ENCODE measurements around the gene CISTR.

Gene CISTR

GRCh38 chr12:53761306-53761705 lies 9.5 kb upstream of the CISTR start:
- DNase-seq = no peak

GRCh38 chr12:53759261-53759660 lies 7.5 kb upstream of the CISTR start:
- DNase-seq = no peak

GRCh38 chr12:53758730-53759103 lies 6.9 kb upstream of the CISTR start:
- no peak for DNase-seq

- no peak for DNase-seq
Observed at GRCh38 chr12:53758081-53758729, 6.4 kb upstream of the CISTR start.

GRCh38 chr12:53757101-53757770 lies 5.5 kb upstream of the CISTR start:
- peak; percentile 73 for DNase-seq

GRCh38 chr12:53756300-53757100 lies 4.7 kb upstream of the CISTR start:
- DNase-seq = no peak

GRCh38 chr12:53755893-53756292 lies 4.1 kb upstream of the CISTR start:
- DNase-seq = no peak

- DNase-seq = no peak
Observed at GRCh38 chr12:53755451-53755891, 3.7 kb upstream of the CISTR start.

- no peak for DNase-seq
Observed at GRCh38 chr12:53754633-53755264, 3.0 kb upstream of the CISTR start.

GRCh38 chr12:53754188-53754585 lies 2.4 kb upstream of the CISTR start:
- DNase-seq = no peak

- DNase-seq = no peak
Observed at GRCh38 chr12:53752621-53753020, 842 bp upstream of the CISTR start.

- DNase-seq = no peak
Observed at GRCh38 chr12:53752192-53752601, 418 bp upstream of the CISTR start.

- DNase-seq = no peak
Observed at GRCh38 chr12:53750812-53751335, 905 bp downstream of the CISTR start.

- DNase-seq = no peak
Observed at GRCh38 chr12:53749986-53750811, 1.6 kb downstream of the CISTR start.

- DNase-seq = no peak
Observed at GRCh38 chr12:53748072-53748840, 3.5 kb downstream of the CISTR start.

- no peak for DNase-seq
Observed at GRCh38 chr12:53747095-53747494, 4.7 kb downstream of the CISTR start.

GRCh38 chr12:53746592-53747092 lies 5.1 kb downstream of the CISTR start:
- peak; percentile 89 for DNase-seq

GRCh38 chr12:53744751-53745150 lies 7.0 kb downstream of the CISTR start:
- DNase-seq = no peak

GRCh38 chr12:53744130-53744441 lies 7.7 kb downstream of the CISTR start:
- no peak for DNase-seq

- DNase-seq = peak; percentile 50
Observed at GRCh38 chr12:53743266-53744129, 8.3 kb downstream of the CISTR start.
